Activated naive CD8-positive, alpha-beta T cell (primary cell): ENCODE results near the gene PCK2.

Source experiments
- H3K27ac Mint-ChIP-seq: one replicate; pipeline ENCODE4 v1.8.0; 2021; ENCODE audit warnings: mixed read lengths
- H3K27me3 Mint-ChIP-seq: one replicate; pipeline ENCODE4 v1.8.0; 2021; ENCODE audit warnings: mixed read lengths
- H3K36me3 Mint-ChIP-seq: one replicate; pipeline ENCODE4 v1.8.0; 2021; ENCODE audit warnings: mixed read lengths
- H3K4me1 Mint-ChIP-seq: one replicate; pipeline ENCODE4 v1.8.0; 2021; ENCODE audit warnings: low read depth, mixed read lengths
- H3K4me3 Mint-ChIP-seq: one replicate; pipeline ENCODE4 v1.8.0; 2021; ENCODE audit warnings: mild to moderate bottlenecking, mixed read lengths
- H3K9me3 Mint-ChIP-seq: one replicate; pipeline ENCODE4 v1.8.0; 2021; ENCODE audit warnings: low read depth, mixed read lengths

The PCK2 gene

GRCh38 chr14:24080142-24080530, 14.0 kb upstream of the PCK2 start:
- Mint-ChIP-seq H3K4me1 (peaks cover 20% of the 10 kb centered on the region), H3K4me3 (peak overlapping the region; percentile 85), H3K27me3 (no peaks in the 10 kb centered on the region), H3K9me3 (no peaks in the 10 kb centered on the region), H3K27ac (peak overlapping the region; percentile 68), H3K36me3 (no peaks in the 10 kb centered on the region)

GRCh38 chr14:24080888-24081738, 13.0 kb upstream of the PCK2 start:
- peaks cover 20% of the 10 kb centered on the region for H3K4me1 Mint-ChIP-seq
- H3K4me3 Mint-ChIP-seq: peak overlapping the region; percentile 85
- H3K27me3 Mint-ChIP-seq: no peaks in the 10 kb centered on the region
- H3K27ac Mint-ChIP-seq: peak overlapping the region; percentile 68
- H3K9me3 Mint-ChIP-seq: no peaks in the 10 kb centered on the region
- no peaks in the 10 kb centered on the region for H3K36me3 Mint-ChIP-seq

- Mint-ChIP-seq H3K36me3 (no peaks in the 10 kb centered on the region), H3K4me1 (peaks cover 20% of the 10 kb centered on the region), H3K27ac (peak overlapping the region; percentile 50), H3K4me3 (peak overlapping the region; percentile 84), H3K27me3 (no peaks in the 10 kb centered on the region), H3K9me3 (no peaks in the 10 kb centered on the region)
Observed at GRCh38 chr14:24081739-24082211, 12.3 kb upstream of the PCK2 start.

- H3K4me3 Mint-ChIP-seq: peak overlapping the region; percentile 84
- H3K27me3 Mint-ChIP-seq: no peaks in the 10 kb centered on the region
- no peak overlapping the region for H3K27ac Mint-ChIP-seq
- no peaks in the 10 kb centered on the region for H3K9me3 Mint-ChIP-seq
- peaks cover 20% of the 10 kb centered on the region for H3K4me1 Mint-ChIP-seq
- H3K36me3 Mint-ChIP-seq: no peaks in the 10 kb centered on the region
Observed at GRCh38 chr14:24082411-24083080, 11.6 kb upstream of the PCK2 start.

- H3K9me3 Mint-ChIP-seq: no peaks in the 10 kb centered on the region
- peaks cover 20% of the 10 kb centered on the region for H3K4me1 Mint-ChIP-seq
- H3K4me3 Mint-ChIP-seq: no peak overlapping the region
- no peaks in the 10 kb centered on the region for H3K36me3 Mint-ChIP-seq
- no peaks in the 10 kb centered on the region for H3K27me3 Mint-ChIP-seq
- no peak overlapping the region for H3K27ac Mint-ChIP-seq
Observed at GRCh38 chr14:24083462-24083861, 10.6 kb upstream of the PCK2 start.

- peaks cover 17% of the 10 kb centered on the region for H3K4me1 Mint-ChIP-seq
- no peaks in the 10 kb centered on the region for H3K36me3 Mint-ChIP-seq
- no peak overlapping the region for H3K27ac Mint-ChIP-seq
- no peaks in the 10 kb centered on the region for H3K27me3 Mint-ChIP-seq
- no peaks in the 10 kb centered on the region for H3K9me3 Mint-ChIP-seq
- H3K4me3 Mint-ChIP-seq: no peak overlapping the region
Observed at GRCh38 chr14:24084440-24084839, 9.7 kb upstream of the PCK2 start.

- Mint-ChIP-seq H3K36me3 (no peaks in the 10 kb centered on the region), H3K27me3 (no peaks in the 10 kb centered on the region), H3K4me1 (peaks cover 16% of the 10 kb centered on the region), H3K4me3 (no peak overlapping the region), H3K9me3 (no peaks in the 10 kb centered on the region), H3K27ac (no peak overlapping the region)
Observed at GRCh38 chr14:24085215-24085614, 8.9 kb upstream of the PCK2 start.

- Mint-ChIP-seq H3K36me3 (no peaks in the 10 kb centered on the region), H3K27me3 (no peaks in the 10 kb centered on the region), H3K27ac (no peak overlapping the region), H3K4me3 (no peak overlapping the region), H3K4me1 (peaks cover 9% of the 10 kb centered on the region), H3K9me3 (no peaks in the 10 kb centered on the region)
Observed at GRCh38 chr14:24086193-24086955, 7.7 kb upstream of the PCK2 start.

GRCh38 chr14:24087004-24087403, 7.1 kb upstream of the PCK2 start:
- no peak overlapping the region for H3K4me3 Mint-ChIP-seq
- H3K9me3 Mint-ChIP-seq: no peaks in the 10 kb centered on the region
- H3K4me1 Mint-ChIP-seq: peaks cover 7% of the 10 kb centered on the region

GRCh38 chr14:24088095-24088494, 6.0 kb upstream of the PCK2 start:
- Mint-ChIP-seq H3K9me3 (no peaks in the 10 kb centered on the region), H3K27me3 (no peaks in the 10 kb centered on the region), H3K4me3 (no peak overlapping the region), H3K4me1 (peaks cover 11% of the 10 kb centered on the region), H3K36me3 (no peaks in the 10 kb centered on the region), H3K27ac (no peak overlapping the region)

More at GRCh38 chr14:24087004-24087403, 7.1 kb upstream of the PCK2 start:
- H3K27ac Mint-ChIP-seq: no peak overlapping the region
- no peaks in the 10 kb centered on the region for H3K27me3 Mint-ChIP-seq
- no peaks in the 10 kb centered on the region for H3K36me3 Mint-ChIP-seq

- no peaks in the 10 kb centered on the region for H3K27me3 Mint-ChIP-seq
- no peak overlapping the region for H3K4me3 Mint-ChIP-seq
- H3K27ac Mint-ChIP-seq: no peak overlapping the region
- H3K36me3 Mint-ChIP-seq: no peaks in the 10 kb centered on the region
- H3K4me1 Mint-ChIP-seq: peaks cover 18% of the 10 kb centered on the region
- no peaks in the 10 kb centered on the region for H3K9me3 Mint-ChIP-seq
Observed at GRCh38 chr14:24089890-24090289, 4.2 kb upstream of the PCK2 start.

GRCh38 chr14:24092110-24092504, 2.0 kb upstream of the PCK2 start:
- Mint-ChIP-seq H3K27ac (peak overlapping the region; percentile 94), H3K4me1 (peaks cover 30% of the 10 kb centered on the region)

GRCh38 chr14:24092505-24093206, 1.5 kb upstream of the PCK2 start:
- Mint-ChIP-seq H3K4me3 (peak overlapping the region; percentile 99), H3K4me1 (peaks cover 30% of the 10 kb centered on the region), H3K27ac (peak overlapping the region; percentile 94), H3K27me3 (no peaks in the 10 kb centered on the region), H3K36me3 (peaks cover 3% of the 10 kb centered on the region), H3K9me3 (no peaks in the 10 kb centered on the region)

More at GRCh38 chr14:24092110-24092504, 2.0 kb upstream of the PCK2 start:
- H3K36me3 Mint-ChIP-seq: peaks cover 3% of the 10 kb centered on the region
- no peaks in the 10 kb centered on the region for H3K9me3 Mint-ChIP-seq
- H3K4me3 Mint-ChIP-seq: peak overlapping the region; percentile 20
- no peaks in the 10 kb centered on the region for H3K27me3 Mint-ChIP-seq

- H3K4me3 Mint-ChIP-seq: peak overlapping the region; percentile 99
- no peaks in the 10 kb centered on the region for H3K9me3 Mint-ChIP-seq
- peaks cover 30% of the 10 kb centered on the region for H3K4me1 Mint-ChIP-seq
- peaks cover 3% of the 10 kb centered on the region for H3K36me3 Mint-ChIP-seq
- H3K27me3 Mint-ChIP-seq: no peaks in the 10 kb centered on the region
- peak overlapping the region; percentile 94 for H3K27ac Mint-ChIP-seq
Observed at GRCh38 chr14:24093207-24093900, 757 bp upstream of the PCK2 start.
